NCI-H2171 (cell line): ENCODE data around the gene ZMYND8.

Experiments
- DNase-seq: peaks from one replicate; lab custom pipeline; 2025; lab: John Stamatoyannopoulos, UW

ZMYND8 gene

GRCh38 chr20:47332381-47333206 is 23.9 kb downstream of the ZMYND8 start:
- DNase-seq = no peak

DNA sequence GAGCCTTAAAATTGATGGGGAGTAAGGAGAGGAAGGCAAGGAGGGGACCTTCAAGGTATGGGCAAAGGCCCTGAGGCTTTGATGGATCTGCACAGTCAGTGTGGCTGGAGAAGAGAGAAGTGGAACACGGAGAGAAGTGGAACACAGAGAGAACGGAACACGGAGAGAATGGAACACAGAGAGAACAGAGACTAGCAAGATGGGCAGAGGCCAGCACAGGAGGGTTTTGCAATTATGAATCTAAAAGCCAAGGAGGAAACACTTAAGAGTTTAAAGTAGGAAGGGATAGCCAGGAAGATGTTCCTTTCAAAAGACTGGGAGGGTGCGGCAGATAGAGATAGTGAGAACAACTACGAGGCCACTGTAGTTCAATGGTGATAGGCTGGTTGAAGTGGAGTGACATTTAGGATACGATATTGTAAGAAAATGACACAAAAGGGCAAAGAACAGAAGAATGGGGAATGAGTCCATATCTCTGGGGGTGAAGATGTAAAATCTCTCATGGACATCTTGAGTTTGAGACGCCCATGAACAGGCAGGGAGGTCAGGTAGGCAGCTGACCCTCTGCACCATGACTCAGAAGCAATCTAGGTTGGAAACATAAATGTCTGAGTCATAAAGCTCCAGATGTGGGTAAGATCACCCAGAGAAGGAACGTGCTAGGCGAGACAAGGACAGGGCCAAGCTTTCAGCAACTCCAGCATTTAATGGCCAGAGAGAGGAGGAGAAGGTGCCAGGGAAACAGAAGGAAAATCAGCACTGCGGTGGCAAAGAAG is 25.4 kb downstream of the ZMYND8 start:
- DNase-seq = no peak

DNA sequence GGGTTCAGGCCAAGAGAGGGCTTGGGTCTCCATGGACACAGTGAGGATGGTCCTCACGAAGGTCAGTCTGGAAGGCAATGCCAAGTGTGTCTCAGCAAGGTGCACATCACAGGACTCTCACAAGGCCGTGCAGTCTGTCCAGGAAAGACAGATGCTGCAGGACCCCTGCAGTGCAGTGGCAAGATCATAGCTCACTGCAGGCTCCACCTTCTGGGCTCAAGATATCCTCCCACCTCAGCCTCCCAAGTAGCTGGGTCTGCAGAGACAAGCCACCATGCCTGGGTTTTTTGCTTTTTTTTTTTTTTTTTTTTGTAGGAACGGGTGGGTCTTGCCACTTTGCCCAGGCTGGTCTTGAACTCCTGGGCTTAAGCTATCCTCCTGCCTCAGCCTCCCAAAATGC is 26.4 kb downstream of the ZMYND8 start:
- DNase-seq = no peak

- DNase-seq = no peak
Measured at GRCh38 chr20:47328129-47328528, 28.4 kb downstream of the ZMYND8 start.

DNA sequence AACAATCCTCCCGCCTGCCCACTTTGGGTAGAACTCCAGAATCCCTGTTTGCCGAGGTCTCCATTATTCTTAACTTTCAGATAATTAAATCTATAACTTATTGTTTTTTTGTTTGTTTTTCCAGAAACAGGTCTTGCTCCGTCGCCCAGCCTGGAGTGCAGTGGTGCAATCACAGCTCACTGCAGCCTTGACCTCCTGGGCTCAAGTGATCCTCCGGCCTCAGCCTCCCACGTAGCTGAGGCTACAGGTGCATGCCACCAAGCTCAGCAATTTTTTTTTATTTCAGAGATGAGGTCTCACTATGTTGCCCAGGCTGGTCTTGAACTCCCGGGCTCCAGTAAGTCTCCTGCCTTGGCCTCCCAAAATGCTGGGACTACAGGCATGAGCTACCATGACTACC is 28.8 kb downstream of the ZMYND8 start:
- DNase-seq = no peak

- no peak for DNase-seq
Measured at GRCh38 chr20:47326658-47327268, 29.7 kb downstream of the ZMYND8 start.

DNA sequence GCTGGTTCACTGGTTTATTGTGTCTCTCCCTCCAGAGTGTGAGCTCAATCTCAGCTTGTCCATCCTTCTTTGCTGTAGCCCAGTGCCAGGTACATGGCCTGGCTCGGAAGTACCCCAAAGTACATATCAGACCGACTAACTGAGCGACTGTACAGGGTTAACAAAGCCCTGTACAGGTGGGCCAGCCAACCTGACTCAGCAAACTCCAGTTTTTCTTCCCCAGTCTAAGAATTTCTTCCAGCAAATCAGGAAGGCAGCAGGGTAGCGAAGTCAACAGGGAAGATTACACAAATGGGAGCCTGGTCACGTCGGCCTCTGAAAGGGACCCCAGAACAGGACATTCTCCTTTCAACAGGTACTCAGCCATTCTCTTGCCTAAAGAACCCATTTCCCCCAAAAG is 31.3 kb downstream of the ZMYND8 start:
- no peak for DNase-seq

- peak; percentile 67 for DNase-seq
Measured at GRCh38 chr20:47320990-47321805, 35.3 kb downstream of the ZMYND8 start.

DNA sequence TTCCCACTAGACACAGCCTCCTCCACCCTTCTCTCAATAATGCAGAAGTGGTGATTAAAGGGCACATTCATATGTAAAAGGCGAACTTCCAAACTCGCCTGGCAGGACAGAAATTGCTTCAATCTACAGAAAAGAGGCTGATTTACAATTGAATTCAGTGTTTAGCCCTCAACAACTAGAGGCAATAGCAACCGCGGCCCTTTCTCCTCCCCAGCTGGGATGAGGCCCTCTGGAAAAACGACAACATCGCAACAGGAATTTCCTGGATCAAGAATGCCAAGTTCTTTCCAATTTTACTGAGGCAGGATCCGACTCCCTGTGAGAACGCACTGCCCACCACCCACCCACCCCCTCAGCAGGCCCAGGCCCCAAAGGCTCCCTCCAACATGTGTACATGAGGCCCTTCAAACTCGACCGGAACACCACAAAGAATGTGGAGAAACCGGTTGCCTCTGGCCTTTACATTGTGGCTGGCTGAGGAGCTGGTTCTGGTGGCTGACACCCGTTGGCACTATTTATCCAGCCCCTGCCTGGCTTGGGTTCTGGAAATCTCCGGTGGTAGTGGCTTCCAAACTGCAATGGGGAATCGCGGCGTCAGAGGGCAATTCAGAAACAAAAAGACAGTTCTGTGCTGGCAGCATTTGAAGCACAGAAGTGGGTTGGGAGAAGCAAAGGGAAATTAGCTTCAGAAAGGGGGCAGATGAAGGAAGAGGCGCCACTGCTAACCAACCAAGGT is 36.8 kb downstream of the ZMYND8 start:
- DNase-seq = no peak

GRCh38 chr20:47318586-47319516 is 37.6 kb downstream of the ZMYND8 start:
- DNase-seq = no peak

DNA sequence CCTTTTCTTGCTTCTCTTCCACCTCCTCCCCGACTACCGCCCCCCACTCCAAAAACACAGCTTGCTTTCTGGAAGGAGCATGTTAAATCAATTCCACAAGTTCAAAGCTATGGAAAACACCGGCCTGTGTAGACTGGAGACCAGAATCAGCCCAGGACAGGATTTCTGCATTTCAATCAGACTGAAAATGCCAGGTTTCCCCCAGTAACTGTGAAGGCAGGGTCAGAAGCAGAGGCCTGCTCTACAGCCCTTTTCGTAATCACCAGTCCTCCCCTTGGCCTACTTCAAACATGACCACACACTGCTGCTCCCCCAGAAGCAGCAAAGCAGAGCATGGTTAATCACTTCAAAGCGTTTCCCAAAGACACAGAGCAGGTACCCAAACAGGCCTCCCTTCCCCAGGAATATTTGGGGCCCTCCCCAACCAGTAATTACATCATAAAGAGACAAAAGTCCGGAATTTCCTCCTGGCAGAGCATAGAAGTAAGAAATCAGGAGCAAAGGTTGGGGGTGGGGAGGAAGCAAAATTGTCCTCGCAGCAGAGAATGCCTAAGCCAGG is 38.4 kb downstream of the ZMYND8 start:
- DNase-seq = no peak

DNA sequence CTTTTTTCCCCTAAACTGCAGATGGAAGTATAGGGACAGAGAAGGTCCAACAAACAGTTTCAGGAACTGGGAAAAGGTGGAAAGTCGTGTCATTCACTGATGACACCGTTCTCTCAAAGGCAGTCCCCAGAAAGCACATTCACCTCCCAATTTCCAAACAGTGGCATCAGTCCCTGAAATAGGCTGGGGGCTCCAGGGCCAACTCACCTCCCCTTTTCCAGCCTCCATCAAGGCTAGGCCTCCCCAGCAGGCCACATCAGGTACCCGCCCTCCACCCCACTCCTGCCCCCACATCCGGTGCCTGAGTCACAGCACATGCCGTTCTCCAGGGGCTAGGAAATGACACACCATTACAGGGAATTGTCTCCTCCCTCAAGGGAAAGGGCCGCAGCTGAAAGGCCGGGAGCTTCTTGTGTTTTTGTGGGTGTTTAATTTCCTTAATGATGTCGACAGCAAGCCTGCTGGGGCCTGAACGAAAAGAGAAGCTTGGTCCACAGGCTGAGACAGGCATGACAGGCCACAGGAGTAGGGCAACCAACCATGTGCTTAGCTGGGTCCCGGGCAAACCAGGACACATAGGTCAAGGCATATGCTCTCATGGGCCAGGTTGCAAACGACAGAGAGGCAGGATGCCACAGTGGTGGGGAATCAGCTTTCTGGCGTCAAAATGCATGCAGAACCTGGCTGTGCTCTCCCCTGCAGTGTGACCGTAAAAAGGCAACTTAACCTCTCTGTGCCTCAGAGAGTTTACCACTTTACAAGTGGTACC is 39.2 kb downstream of the ZMYND8 start:
- peak; percentile 83 for DNase-seq

GRCh38 chr20:47316776-47317126 is 39.7 kb downstream of the ZMYND8 start:
- no peak for DNase-seq

GRCh38 chr20:47315339-47316056 is 41.0 kb downstream of the ZMYND8 start:
- DNase-seq = peak; percentile 96

DNA sequence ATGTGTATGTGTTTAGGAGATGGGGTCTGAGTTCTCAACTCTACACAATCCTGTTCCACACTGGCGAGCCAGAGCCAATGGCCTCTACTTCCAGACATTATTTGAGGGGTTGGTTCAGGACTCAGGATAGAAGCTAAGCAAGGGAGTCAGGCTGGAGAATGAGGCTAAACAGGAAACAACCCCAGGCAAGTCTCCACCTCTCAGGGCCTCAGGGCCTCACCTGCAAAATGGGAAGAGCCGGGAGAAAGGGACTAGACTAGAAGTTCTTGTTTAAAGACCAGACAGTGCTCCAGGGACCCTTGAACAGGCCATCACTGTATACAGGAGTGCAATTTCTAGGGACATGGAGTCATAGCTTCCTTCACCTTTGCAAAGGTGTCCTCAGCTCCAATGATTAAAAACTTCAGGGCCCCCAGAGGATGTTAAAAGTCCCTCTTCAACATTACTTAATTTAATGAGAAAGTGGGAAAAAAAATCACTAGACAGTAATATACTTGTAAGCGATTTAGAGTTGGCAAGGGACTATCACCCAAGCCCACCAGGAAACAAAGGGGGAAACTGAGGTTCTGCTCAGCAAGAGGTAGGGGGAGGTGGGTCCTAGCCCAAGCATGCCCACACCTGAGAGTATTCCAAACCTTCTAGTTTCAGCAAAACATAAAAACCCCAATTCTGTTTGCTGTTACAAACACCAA is 41.7 kb downstream of the ZMYND8 start:
- no peak for DNase-seq

DNA sequence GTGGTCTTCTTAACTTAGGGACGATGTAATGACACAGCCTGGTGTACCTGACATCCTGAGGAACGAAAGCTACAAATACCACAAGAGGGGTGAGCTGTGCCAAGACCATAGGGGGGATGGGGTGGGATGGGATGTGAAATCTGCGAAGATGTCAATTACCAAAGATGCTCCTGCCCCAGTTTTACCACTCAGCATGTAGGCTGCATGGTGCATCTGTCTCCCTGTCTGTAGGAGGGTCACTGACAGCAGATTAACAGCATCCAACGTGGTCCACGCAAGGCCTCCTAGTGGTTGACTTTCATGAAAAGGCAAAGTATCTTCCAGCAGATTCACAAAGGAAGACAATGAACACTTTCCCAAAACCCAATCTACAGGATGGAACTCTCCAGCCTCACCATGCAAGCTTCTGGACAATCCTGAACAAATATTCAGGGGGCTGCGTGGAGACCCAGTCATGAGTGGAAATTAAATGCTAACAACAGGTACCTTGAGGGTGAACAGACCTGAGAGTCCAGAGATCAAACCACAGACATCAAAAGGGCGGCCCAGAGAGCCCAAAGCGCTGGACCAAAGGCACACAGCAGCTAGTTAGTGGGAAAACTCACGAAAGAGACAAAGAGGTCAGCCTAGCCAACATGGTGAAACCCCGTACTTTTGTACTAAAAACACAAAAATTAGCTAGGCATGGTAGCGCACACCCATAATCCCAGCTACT is 44.4 kb downstream of the ZMYND8 start:
- no peak for DNase-seq

GRCh38 chr20:47311211-47311610 is 45.3 kb downstream of the ZMYND8 start:
- no peak for DNase-seq
